HL-60/S4 (cell line): ENCODE results near the gene RNPEP.
"Not testable (repeated sequence)": the region's sequence is repeated elsewhere in the genome, so short reads cannot be mapped to it uniquely, and the experiment has no call there.

ENCODE experiments used
- in situ Hi-C: fragments of 300-500 bp; cut with MboI; formaldehyde crosslinking; loops from 2 replicates; pipeline ENCODE4 v1.14.3; 2022; ENCODE audit warnings: low sequenced_read_pairs

The RNPEP gene, protein sequence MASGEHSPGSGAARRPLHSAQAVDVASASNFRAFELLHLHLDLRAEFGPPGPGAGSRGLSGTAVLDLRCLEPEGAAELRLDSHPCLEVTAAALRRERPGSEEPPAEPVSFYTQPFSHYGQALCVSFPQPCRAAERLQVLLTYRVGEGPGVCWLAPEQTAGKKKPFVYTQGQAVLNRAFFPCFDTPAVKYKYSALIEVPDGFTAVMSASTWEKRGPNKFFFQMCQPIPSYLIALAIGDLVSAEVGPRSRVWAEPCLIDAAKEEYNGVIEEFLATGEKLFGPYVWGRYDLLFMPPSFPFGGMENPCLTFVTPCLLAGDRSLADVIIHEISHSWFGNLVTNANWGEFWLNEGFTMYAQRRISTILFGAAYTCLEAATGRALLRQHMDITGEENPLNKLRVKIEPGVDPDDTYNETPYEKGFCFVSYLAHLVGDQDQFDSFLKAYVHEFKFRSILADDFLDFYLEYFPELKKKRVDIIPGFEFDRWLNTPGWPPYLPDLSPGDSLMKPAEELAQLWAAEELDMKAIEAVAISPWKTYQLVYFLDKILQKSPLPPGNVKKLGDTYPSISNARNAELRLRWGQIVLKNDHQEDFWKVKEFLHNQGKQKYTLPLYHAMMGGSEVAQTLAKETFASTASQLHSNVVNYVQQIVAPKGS

DNA sequence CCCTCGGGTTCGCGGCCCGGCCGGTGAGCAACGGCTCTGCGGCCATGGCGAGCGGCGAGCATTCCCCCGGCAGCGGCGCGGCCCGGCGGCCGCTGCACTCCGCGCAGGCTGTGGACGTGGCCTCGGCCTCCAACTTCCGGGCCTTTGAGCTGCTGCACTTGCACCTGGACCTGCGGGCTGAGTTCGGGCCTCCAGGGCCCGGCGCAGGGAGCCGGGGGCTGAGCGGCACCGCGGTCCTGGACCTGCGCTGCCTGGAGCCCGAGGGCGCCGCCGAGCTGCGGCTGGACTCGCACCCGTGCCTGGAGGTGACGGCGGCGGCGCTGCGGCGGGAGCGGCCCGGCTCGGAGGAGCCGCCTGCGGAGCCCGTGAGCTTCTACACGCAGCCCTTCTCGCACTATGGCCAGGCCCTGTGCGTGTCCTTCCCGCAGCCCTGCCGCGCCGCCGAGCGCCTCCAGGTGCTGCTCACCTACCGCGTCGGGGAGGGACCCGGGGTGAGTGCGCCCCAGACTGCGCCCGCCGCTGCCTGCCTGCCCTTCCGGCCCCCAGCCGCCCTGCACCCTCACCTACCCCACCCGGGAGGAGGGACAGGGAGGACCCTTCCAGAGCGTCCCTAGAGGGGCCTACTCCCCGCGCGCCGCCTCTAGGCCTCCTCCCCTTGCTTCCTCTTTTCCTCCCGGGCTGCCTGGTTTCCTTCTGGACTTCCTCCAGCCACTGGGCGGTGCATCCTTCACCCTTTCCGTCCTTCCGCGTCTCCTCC, at the start of gene RNPEP:
Gene RNPEP, plus strand, starts transcription at position 26 of the 757 bp plus-strand sequence. Its CDS starts 19 bp downstream, at position 45.
- in situ Hi-C loops = no loop called here

- in situ Hi-C loops = no loop called here
These were observed 48.5 kb upstream of the RNPEP start for GRCh38 chr1:201933840-201934430.

GRCh38 chr1:201937624-201938213, 44.7 kb upstream of the RNPEP start:
- in situ Hi-C loops = no loop called here

GRCh38 chr1:201938440-201939035, 43.9 kb upstream of the RNPEP start:
- in situ Hi-C loops = no loop called here

- in situ Hi-C loops = no loop called here
These were observed 43.3 kb upstream of the RNPEP start for GRCh38 chr1:201939148-201939547.

GRCh38 chr1:201939574-201939973, 42.9 kb upstream of the RNPEP start:
- in situ Hi-C loops = no loop called here

GRCh38 chr1:201940316-201940715, 42.1 kb upstream of the RNPEP start:
- in situ Hi-C loops = not testable (repeated sequence)

DNA sequence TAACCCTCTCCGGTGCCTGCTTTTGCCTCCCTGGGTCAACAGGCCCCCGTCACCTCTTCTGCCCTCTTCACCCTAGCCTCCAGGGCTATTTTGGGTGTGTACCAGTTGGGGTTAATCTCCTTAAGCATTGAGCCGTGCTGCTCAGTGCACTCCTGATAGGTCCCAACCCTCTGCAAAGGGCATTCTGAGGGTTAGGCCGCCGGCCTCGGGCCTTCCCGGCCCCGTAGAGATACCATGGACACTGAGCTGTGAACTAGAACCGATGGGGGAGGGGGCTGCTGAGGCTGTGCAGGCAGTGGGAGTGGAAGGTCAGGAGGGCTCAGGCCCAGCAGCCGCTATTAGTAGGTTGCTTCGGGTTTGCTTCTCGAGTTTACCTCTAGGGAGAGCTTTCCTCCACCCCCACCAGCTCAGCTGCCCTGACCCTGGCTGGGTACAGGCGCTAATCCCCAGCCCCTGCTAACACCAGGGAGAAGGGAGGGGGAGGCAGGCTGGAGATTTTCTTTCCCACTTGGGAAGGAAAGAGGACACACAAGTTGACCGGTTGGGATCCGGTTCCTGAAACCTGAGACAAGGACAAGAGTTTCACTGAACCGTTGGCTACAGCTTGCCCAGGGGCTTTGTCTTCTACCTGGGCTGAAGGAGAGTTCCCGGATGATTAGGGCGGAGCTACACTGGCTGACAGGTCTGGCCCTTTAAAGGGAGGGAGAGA, 40.9 kb upstream of the RNPEP start:
- in situ Hi-C loops = no loop called here

- in situ Hi-C loops = no loop called here
These were observed 40.3 kb upstream of the RNPEP start for GRCh38 chr1:201942129-201942495.

DNA sequence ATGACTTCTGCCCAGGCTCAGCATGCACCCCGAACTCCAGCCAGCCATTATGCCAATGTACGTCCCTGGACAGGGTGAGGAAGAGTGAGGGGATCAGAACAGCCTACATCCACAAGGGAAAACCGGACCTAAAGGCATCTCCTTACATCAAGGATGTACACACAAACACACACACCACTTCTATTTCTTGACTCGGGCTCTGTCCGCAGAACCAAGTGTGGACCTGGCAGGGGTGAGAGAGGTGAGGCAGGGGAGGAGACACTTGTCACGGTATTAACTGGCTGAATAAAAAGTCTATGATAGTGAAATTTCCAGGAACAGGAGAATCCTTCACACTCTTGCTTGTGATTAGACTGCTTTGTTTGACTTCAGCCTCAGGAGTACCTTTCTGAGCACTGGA, 38.4 kb upstream of the RNPEP start:
- in situ Hi-C loops = no loop called here

- in situ Hi-C loops = no loop called here
These were observed 37.8 kb upstream of the RNPEP start for GRCh38 chr1:201944639-201945038.

- in situ Hi-C loops = no loop called here
These were observed 37.3 kb upstream of the RNPEP start for GRCh38 chr1:201945157-201945556.

DNA sequence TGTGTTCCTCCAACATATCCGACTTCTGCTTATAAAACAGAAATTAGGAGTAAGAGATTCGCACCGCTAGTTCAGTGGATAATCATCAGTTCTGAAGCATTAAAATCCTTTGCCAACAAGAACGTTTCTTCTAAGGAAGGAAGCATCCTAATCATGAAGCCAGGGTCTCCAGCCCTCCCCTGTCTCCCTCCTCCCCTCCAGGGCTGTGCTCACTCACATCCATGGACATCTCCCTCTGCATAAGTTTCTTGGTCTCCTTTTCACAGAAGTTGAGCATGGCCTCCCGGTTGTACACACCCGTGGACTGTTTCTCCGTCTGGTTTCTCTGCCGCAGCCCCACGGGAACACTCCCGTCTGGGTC, 36.6 kb upstream of the RNPEP start:
- in situ Hi-C loops = no loop called here

DNA sequence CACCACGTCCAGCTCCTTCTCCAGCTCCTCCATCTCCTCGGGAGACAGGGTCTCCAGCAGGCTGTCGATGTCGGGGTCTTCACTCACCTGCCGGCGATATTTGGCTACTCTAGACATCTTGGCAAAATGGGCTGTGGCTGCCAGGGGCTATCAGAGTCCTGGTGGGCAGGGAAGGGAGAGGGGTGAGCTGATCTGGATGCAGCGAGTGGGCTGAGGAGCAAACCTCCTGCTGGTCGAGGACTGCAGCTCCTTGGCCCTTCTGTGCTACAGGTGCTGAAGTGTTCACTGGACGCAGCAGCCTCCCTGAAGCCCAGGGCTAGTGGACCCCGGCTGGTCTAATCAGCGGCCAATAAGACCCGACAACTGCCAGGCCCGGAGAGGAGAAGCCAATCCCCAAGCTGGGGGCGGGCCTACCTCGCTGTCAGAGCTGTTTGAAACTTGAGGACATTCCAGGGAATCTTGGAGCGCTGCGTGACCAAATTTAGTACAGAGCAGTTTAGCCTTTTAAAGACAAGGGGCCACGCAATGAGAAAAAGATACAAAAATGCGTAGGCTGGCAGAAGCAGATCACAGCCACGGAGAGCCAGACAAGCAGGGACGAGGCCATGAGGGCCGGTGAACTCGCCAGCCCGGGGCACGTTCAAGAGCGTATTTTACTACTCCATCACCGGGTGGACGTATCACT, 36.1 kb upstream of the RNPEP start, which contains the start of gene LMOD1:
Gene LMOD1, minus strand, starts transcription at position 325 of the 685 bp plus-strand sequence. Its CDS starts 208 bp downstream, at position 117.
- in situ Hi-C loops = no loop called here

- in situ Hi-C loops = no loop called here
These were observed 34.8 kb upstream of the RNPEP start for GRCh38 chr1:201947697-201948008.

DNA sequence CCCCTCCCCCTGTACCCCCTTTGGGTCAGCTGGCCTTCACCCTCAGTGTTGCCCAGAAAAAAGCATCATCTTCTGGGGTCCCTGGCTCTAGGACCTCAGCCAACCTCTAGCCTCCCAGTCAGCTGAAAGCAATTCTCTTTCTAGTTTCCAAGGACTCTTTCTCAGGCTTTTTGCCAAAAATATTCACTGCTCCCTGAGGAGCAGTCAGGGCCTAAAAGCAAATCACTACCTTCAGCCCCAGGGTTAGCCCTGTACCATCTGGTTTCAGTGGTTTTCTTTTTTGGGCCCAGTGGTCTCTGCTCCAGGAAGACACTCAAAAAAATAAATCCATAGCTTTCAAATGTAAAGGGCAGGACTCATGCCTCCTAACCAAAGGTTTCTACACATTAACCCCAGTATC, 33.0 kb upstream of the RNPEP start:
- in situ Hi-C loops = no loop called here

GRCh38 chr1:201954263-201955008, 28.0 kb upstream of the RNPEP start:
- in situ Hi-C loops = no loop called here

DNA sequence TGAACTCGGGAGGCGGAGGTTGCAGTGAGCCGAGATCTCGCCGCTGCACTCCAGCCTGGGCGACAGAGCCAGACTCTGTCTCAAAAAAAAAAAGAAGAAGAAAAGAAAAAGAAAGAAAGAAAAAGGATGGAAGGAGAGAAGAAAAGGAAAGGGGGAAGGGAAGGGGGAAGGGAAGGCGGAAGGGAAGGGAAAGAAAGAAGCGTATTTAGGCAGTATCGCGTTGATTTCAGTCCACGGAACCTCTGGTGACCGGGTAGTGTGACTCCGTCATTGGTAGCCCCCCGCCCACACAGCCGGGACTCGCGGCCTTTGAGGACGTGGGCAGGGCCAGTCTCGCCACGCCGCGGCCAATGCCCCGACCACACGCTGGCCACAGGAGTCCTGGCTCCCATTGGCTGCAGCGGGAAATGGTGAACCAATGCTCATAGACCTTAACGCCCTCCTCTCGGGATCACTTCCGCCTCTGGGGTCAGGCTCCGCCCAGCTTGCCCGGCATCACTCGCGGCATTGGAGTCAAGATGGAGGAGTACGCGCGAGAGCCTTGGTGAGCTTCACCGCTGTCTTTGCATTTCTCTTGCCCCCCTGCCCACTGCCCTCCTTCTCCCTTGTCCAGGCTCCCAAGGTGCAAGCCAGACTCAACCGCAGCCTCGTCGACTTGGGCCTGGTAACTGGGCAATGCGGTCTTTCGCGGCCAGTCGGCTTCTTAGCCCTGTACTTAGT, 27.3 kb upstream of the RNPEP start, which contains the start of gene TIMM17A:
Gene TIMM17A, plus strand, starts transcription at position 495 of the 720 bp plus-strand sequence. Its CDS starts 24 bp downstream, at position 519.
- in situ Hi-C loops = no loop called here
